GM21515 (cell line): Measurements from ENCODE around the gene BMP15.

Source experiments
- ATAC-seq: cut with Tn5 transposase; IDR thresholded peaks from one replicate; pipeline ENCODE4 v1.9.1; 2021; ENCODE audit not compliant: unreplicated experiment

The BMP15 gene

DNA sequence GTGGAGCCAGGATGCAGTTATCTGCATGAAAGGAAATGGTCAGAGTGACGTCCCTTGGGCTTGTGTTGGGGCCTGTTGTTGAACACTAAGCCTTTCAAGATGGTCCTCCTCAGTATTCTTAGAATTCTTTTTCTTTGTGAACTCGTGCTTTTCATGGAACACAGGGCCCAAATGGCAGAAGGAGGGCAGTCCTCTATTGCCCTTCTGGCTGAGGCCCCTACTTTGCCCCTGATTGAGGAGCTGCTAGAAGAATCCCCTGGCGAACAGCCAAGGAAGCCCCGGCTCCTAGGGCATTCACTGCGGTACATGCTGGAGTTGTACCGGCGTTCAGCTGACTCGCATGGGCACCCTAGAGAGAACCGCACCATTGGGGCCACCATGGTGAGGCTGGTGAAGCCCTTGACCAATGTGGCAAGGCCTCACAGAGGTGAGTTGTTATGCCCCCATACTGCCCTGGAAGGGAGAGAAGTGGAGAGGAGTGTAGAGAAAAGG lies at the start of gene BMP15:
Gene BMP15 (plus strand): TSS at position 51 of the 492 bp plus-strand sequence. CDS start 49 bp downstream, at position 100.
- ATAC-seq: no peak

GRCh38 chrX:50863471-50863870 lies 47.1 kb upstream of the BMP15 start:
- no peak for ATAC-seq

DNA sequence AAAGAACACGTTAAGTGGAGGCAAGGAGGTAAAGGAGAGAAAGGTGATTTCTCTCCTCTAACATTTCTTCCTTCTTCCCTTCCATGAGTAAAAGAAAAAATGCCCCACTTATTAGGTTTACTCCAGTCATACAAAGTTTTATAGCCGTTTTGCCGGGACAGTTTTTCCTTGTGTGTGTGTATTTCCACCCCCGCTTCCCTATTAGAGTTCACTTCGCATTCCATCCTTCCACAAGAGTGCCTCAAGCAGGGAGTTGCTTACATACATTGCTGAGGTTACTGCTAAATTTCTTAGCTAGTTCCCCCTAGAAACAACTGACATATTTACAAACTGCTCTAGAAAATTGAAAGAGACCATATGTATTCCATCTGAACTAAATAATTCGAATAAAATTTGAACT lies 45.2 kb upstream of the BMP15 start:
- no peak for ATAC-seq

GRCh38 chrX:50871922-50872453 lies 38.5 kb upstream of the BMP15 start:
- ATAC-seq: no peak

- no peak for ATAC-seq
These were observed 35.7 kb upstream of the BMP15 start for GRCh38 chrX:50874876-50875275.

DNA sequence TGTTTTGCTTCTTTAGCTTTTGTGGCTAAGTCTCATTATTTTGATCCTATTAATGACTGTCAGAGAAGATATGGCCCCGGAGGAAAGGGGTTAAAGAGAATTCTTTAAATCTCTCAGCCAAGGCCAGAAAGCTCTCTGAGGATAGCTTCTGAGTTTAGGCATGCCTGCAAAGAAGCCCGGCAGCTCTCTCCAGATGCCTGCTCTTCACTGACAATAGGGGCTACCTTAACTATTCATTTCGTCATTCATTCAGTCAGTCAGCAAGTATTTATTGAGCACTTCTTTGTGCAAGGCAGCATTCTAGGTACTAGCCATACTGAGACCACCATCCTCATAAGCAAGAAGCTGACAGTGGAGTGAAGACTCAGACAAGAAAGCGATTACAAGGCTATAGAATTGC lies 34.0 kb upstream of the BMP15 start:
- no peak for ATAC-seq

- no peak for ATAC-seq
These were observed 33.2 kb upstream of the BMP15 start for GRCh38 chrX:50877310-50877709.

GRCh38 chrX:50881028-50881427 lies 29.5 kb upstream of the BMP15 start:
- no peak for ATAC-seq

- no peak for ATAC-seq
These were observed 21.7 kb upstream of the BMP15 start for GRCh38 chrX:50888884-50889283.

DNA sequence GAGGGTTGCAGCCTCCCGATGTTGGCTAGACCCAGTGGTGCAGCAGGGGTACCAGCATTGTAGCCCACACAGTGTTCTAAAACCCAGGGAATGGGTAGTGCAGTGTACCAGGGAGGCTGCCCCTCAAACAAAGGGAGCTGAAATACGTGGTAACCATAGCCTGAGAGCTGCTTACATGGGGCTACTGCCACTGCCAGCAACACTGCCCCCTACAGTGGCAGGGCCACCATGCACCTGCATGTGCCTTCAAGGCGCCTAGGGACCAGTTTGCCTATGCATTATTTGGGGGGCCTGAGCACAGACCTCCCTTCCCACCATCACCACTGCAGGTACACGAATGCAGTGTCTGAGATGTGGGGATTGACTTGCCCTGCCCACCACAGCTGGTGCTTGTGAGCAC lies 21.0 kb upstream of the BMP15 start:
- no peak for ATAC-seq

- ATAC-seq: no peak
These were observed 17.5 kb upstream of the BMP15 start for GRCh38 chrX:50893047-50893446.

DNA sequence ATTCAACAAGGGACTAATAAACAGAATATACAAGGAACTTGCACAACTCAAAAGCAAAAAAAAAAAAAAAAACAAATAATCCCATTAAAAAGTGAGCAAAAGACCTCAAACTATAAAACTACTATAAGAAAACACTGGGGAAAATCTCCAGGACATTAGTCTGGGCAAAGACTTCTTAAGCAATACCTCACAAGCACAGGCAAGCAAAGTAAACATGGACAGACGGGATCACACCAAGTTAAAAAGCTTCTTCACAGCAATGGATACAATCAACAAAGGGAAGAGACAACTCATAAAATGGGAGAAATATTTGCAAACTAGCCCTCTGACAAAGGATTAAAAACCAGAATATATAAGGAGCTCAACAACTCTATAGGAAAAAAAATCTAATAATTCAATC lies 17.1 kb upstream of the BMP15 start:
- ATAC-seq: no peak

GRCh38 chrX:50905334-50905733 lies 5.2 kb upstream of the BMP15 start:
- ATAC-seq: no peak

DNA sequence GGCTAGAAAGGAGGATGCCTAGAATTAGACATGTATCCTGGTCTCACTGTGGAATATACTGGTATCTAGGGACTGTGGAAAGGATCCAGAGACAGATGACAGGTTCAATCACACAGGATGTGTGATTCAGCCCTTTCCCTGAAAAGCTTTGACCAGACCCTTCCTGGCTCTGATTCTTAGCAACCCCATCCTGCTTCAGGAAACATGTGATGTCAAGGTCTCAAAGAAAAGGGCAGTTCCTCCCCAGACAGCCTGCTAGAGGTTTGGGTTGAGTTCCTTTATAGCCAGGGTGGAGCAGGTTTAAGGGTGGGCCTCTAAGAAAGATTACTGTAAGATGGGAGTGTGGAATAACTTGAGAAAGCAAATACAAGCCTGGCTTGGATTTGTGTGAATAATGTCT lies 3.0 kb downstream of the BMP15 start:
- ATAC-seq: no peak

DNA sequence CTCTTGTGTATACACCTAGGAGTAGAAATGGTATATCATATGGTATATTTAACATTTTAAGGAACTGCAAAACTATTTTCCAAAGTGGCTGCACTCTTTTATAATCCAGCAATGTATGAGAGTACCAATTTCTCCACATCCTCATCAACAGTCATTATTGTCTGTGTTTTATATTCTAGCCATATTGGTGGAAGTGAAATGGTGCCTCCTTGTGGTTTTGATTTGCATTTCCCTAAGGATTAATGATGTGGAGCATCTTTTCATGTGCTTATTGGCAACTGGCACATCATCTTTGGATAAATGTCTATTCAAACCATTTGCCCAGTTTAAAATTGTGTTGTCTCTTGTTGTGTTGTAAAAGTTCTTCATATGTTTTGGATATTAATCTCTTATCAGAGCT lies 9.6 kb downstream of the BMP15 start:
- ATAC-seq: no peak

GRCh38 chrX:50927127-50927526 lies 16.6 kb downstream of the BMP15 start:
- ATAC-seq: no peak

- ATAC-seq: no peak
These were observed 31.1 kb downstream of the BMP15 start for GRCh38 chrX:50941638-50942037.

DNA sequence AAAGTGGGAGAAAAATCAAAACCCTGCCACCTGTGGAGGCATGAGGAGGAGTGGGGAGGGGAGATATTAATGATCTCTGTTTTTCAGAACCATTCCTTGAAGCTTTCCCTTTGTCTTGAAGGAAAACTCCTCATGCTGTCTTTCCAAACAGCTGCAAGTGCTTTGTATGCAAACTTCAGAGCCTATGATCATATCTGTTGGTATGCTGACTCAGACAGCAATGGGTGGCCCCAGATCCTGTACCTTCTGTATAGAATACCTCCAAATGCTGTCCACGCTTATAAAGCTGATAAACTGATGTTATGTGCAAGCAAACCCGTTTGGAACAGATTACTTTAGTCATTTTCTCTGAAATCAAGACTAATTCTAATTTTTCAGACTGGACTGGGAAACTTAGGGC lies 31.9 kb downstream of the BMP15 start:
- ATAC-seq: no peak

DNA sequence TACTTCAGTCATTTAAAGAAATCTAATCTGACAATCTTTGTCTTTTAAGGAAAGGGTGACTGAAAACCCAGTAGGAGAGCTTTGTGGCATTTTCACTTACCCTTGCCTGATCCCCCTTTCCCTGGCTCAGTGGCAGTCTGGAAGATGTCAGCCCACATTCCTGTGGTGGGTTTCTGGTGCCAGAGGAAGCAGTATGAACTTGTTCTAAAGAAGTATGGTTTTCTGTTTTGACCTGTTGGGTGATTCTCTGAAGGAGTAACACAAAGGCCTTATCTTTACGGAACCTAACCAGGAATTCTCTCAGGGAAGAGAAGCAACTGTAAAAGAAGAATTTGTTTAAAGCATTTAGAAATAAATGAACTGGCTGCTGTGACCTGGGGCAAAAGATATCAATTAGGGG lies 41.9 kb downstream of the BMP15 start:
- no peak for ATAC-seq

- no peak for ATAC-seq
These were observed 43.3 kb downstream of the BMP15 start for GRCh38 chrX:50953832-50954231.

DNA sequence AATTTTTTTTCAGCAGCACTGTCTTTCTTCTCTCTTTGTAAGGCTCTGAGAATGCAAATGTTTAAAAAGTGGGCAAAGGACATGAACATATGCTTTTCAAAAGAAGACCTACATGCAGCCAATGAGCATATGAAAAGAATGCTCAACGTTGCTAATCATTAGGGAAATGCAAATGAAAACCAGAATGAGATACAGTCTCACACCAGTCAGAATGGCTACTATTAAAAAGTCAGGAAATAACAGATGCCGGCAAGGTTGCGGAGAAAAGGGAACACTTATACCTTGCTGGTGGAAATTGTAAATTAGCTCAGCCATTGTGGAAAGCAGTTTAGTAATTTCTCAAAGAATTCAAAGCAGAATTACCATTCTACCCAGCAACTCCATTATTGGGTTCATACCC lies 51.6 kb downstream of the BMP15 start:
- no peak for ATAC-seq

GRCh38 chrX:50963842-50964241 lies 53.3 kb downstream of the BMP15 start:
- ATAC-seq: no peak
